Raji (cell line): ENCODE results near the gene SUGCT.

Experiments used
- POLR2A ChIP-seq: IDR thresholded peaks from 2 replicates; pipeline ENCODE4 v1.6.1; 2011; ENCODE audit warnings: low read depth, low read length, control low read depth; ENCODE audit not compliant: insufficient read depth

SUGCT gene

GRCh38 chr7:40401406-40401805 lies 266.6 kb downstream of the SUGCT start:
- no peak for TF ChIP-seq POLR2A

- TF ChIP-seq POLR2A, result no peak
Observed at GRCh38 chr7:40402661-40403060, 267.9 kb downstream of the SUGCT start.

GRCh38 chr7:40403703-40404476 lies 269.1 kb downstream of the SUGCT start:
- TF ChIP-seq POLR2A, result no peak

- no peak for TF ChIP-seq POLR2A
Observed at GRCh38 chr7:40405991-40406390, 271.2 kb downstream of the SUGCT start.

GRCh38 chr7:40412323-40412722 lies 277.5 kb downstream of the SUGCT start:
- TF ChIP-seq POLR2A, result no peak

- TF ChIP-seq POLR2A, result no peak
Observed at GRCh38 chr7:40418448-40418847, 283.6 kb downstream of the SUGCT start.

GRCh38 chr7:40418983-40419382 lies 284.2 kb downstream of the SUGCT start:
- no peak for TF ChIP-seq POLR2A

- TF ChIP-seq POLR2A, result no peak
Observed at GRCh38 chr7:40419806-40420205, 285.0 kb downstream of the SUGCT start.

- no peak for TF ChIP-seq POLR2A
Observed at GRCh38 chr7:40421433-40421832, 286.6 kb downstream of the SUGCT start.

GRCh38 chr7:40425696-40426095 lies 290.9 kb downstream of the SUGCT start:
- TF ChIP-seq POLR2A, result no peak

GRCh38 chr7:40428421-40428820 lies 293.6 kb downstream of the SUGCT start:
- no peak for TF ChIP-seq POLR2A

- TF ChIP-seq POLR2A, result no peak
Observed at GRCh38 chr7:40429826-40430225, 295.0 kb downstream of the SUGCT start.

GRCh38 chr7:40432046-40432445 lies 297.2 kb downstream of the SUGCT start:
- TF ChIP-seq POLR2A, result no peak

GRCh38 chr7:40436710-40437109 lies 301.9 kb downstream of the SUGCT start:
- no peak for TF ChIP-seq POLR2A

GRCh38 chr7:40437498-40437897 lies 302.7 kb downstream of the SUGCT start:
- TF ChIP-seq POLR2A, result no peak

GRCh38 chr7:40437936-40438634 lies 303.3 kb downstream of the SUGCT start:
- TF ChIP-seq POLR2A, result no peak

- no peak for TF ChIP-seq POLR2A
Observed at GRCh38 chr7:40439686-40440085, 304.9 kb downstream of the SUGCT start.

GRCh38 chr7:40447345-40447744 lies 312.5 kb downstream of the SUGCT start:
- TF ChIP-seq POLR2A, result no peak
